ENCODE results near the gene GNL1. TPM values are rescaled to one million over a fixed set of nuclear protein-coding genes. Genes with fewer than 3 reads are reported as not detected.

GNL1 gene
- total RNA-seq, 1 donor from 2014 or later = 49.0 TPM

DNA sequence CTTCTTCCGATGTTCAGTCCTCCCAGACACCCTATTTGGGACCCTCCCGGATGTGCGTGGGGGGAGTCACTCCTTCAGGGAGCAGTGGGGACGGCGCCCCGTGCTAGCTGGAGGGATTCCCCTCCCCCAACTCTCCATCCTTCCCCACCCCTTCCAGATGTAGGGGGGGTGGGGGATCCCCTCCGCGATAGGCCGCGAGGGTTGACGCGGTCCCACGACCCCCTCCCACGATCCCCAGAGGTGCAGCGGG is 548 bp downstream of the GNL1 start:
- Mint-ChIP-seq H3K27me3 (ENCODE audit: low read depth, unreplicated experiment) (no peaks in the 10 kb centered on the region), H3K4me3 (ENCODE audit: unreplicated experiment) (peak overlapping the region; percentile 97), H3K36me3 (ENCODE audit: low read depth, unreplicated experiment) (peaks cover 19% of the 10 kb centered on the region), H3K27ac (ENCODE audit: unreplicated experiment) (peak overlapping the region; percentile 99), H3K9me3 (ENCODE audit: unreplicated experiment) (no peaks in the 10 kb centered on the region), H3K4me1 (ENCODE audit: low read depth, unreplicated experiment) (peaks cover 9% of the 10 kb centered on the region)
- Histone ChIP-seq H2AFZ (ENCODE audit: low read depth, low read length) (peak overlapping the region; percentile 90), H4K20me1 (ENCODE audit: insufficient read depth, low read length) (peaks cover 18% of the 10 kb centered on the region), H3K4me3 (ENCODE audit: insufficient read depth, low read depth, low read length) (peak overlapping the region; percentile 88), H3K36me3 (ENCODE audit: insufficient read depth, low read length) (peaks cover 14% of the 10 kb centered on the region), H3K9me3 (ENCODE audit: insufficient read depth, low read depth, low read length) (no peaks in the 10 kb centered on the region), H3K4me2 (ENCODE audit: low read length) (peak overlapping the region; percentile 97), H3K9ac (ENCODE audit: low read length) (peak overlapping the region; percentile 93), H3K27ac (ENCODE audit: low read depth, low read length) (peak overlapping the region; percentile 90), H3K79me2 (ENCODE audit: insufficient read depth, low read length) (peaks cover 48% of the 10 kb centered on the region), H3K27me3 (ENCODE audit: insufficient read depth, low read length) (no peaks in the 10 kb centered on the region), H3K4me1 (ENCODE audit: insufficient read depth, low read length) (peaks cover 14% of the 10 kb centered on the region)
- FAIRE-seq = no peak
- TF ChIP-seq EZH2 (IDR thresholded peaks at IDR 0.05; ENCODE audit: insufficient read depth, low read length) = no peak
- TF ChIP-seq, protein P1, sequence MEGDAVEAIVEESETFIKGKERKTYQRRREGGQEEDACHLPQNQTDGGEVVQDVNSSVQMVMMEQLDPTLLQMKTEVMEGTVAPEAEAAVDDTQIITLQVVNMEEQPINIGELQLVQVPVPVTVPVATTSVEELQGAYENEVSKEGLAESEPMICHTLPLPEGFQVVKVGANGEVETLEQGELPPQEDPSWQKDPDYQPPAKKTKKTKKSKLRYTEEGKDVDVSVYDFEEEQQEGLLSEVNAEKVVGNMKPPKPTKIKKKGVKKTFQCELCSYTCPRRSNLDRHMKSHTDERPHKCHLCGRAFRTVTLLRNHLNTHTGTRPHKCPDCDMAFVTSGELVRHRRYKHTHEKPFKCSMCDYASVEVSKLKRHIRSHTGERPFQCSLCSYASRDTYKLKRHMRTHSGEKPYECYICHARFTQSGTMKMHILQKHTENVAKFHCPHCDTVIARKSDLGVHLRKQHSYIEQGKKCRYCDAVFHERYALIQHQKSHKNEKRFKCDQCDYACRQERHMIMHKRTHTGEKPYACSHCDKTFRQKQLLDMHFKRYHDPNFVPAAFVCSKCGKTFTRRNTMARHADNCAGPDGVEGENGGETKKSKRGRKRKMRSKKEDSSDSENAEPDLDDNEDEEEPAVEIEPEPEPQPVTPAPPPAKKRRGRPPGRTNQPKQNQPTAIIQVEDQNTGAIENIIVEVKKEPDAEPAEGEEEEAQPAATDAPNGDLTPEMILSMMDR (IDR thresholded peaks at IDR 0.05; ENCODE audit: insufficient read depth, low read depth, low read length) = no peak
- no peak for DNase-seq (ENCODE audit: low read depth)

DNA sequence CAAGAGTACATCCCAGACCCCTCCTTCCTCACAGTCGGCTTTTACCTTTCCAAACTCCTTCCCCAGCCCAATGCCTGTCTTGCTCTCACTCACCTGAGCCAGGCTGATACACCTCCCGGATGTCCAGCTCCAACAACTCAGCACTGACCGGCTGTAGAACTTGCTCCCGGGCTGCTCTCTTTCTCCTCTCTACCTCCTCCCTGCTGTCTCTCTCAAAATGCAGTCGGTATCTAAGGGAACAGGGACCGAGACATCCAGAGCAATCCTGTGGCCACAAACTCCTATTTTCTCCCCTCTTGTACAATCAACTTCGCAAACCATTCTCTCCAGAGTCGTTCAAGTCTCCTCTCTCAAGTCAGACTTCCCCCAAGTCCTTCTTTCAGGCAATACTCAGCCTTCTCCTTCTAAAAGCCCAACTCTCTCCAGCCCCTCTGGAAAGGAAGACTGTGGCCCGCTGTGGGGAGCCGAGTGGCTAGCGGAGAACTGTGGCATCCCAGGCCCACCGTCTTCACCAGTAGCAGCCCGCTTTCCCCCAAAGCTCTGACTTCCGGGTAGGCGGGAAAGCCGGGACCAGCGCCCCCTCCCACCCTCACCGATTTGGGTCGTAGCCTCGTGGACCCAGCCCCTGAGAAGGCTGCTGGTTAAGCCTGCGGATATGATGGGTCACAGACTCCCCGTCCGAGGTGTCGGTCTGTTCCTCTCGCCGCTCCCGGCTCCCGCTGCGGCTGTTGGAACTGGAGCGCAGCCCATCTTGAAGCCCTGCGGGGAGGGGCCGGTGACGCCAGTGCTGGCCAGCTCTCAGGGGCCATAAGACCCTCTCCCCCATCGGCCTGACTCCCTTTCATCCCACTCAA is 1.1 kb downstream of the GNL1 start:
- DNase-seq (ENCODE audit: low read depth) (peak; percentile 13), FAIRE-seq (no peak)
- TF ChIP-seq EZH2 (IDR thresholded peaks at IDR 0.05; ENCODE audit: insufficient read depth, low read length) = no peak
- TF ChIP-seq, protein P1 (IDR thresholded peaks at IDR 0.05; ENCODE audit: insufficient read depth, low read depth, low read length) = no peak
- Histone ChIP-seq H3K27me3 (ENCODE audit: insufficient read depth, low read length) (no peaks in the 10 kb centered on the region), H3K27ac (ENCODE audit: low read depth, low read length) (peak overlapping the region; percentile 90), H3K4me2 (ENCODE audit: low read length) (peak overlapping the region; percentile 97), H3K9me3 (ENCODE audit: insufficient read depth, low read depth, low read length) (no peaks in the 10 kb centered on the region), H4K20me1 (ENCODE audit: insufficient read depth, low read length) (peaks cover 18% of the 10 kb centered on the region), H3K9ac (ENCODE audit: low read length) (peak overlapping the region; percentile 93), H3K79me2 (ENCODE audit: insufficient read depth, low read length) (peaks cover 48% of the 10 kb centered on the region), H3K36me3 (ENCODE audit: insufficient read depth, low read length) (peaks cover 16% of the 10 kb centered on the region), H3K4me1 (ENCODE audit: insufficient read depth, low read length) (peaks cover 14% of the 10 kb centered on the region), H2AFZ (ENCODE audit: low read depth, low read length) (peak overlapping the region; percentile 90), H3K4me3 (ENCODE audit: insufficient read depth, low read depth, low read length) (peak overlapping the region; percentile 88)
- H3K4me3 Mint-ChIP-seq (ENCODE audit: unreplicated experiment) = peak overlapping the region; percentile 97
- H3K9me3 Mint-ChIP-seq (ENCODE audit: unreplicated experiment) = no peaks in the 10 kb centered on the region
- peaks cover 23% of the 10 kb centered on the region for H3K36me3 Mint-ChIP-seq (ENCODE audit: low read depth, unreplicated experiment)
- H3K27me3 Mint-ChIP-seq (ENCODE audit: low read depth, unreplicated experiment) = no peaks in the 10 kb centered on the region
- H3K27ac Mint-ChIP-seq (ENCODE audit: unreplicated experiment) = peak overlapping the region; percentile 70
- H3K4me1 Mint-ChIP-seq (ENCODE audit: low read depth, unreplicated experiment) = peaks cover 9% of the 10 kb centered on the region

DNA sequence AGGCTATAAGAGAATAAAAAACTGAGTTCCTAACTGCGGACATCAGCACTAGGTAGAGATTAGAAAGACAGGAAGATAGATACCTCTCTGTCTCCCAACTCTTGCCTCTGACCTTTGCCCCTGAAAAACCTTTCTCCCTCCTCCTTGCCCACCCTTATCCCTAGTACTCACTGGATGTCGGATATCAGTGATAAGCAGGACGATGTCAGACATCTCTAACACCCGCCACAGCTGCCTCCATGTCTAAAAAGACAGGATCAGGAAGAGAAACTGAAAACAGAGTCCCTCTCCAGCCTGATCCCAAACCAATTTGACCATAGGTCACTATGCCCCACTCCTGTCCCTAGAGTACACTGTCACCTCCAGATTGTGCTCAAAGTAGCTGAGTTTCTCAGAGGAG is 1.9 kb downstream of the GNL1 start:
- Histone ChIP-seq H3K79me2 (ENCODE audit: insufficient read depth, low read length) (peaks cover 43% of the 10 kb centered on the region), H3K27ac (ENCODE audit: low read depth, low read length) (no peak overlapping the region), H3K9me3 (ENCODE audit: insufficient read depth, low read depth, low read length) (no peaks in the 10 kb centered on the region), H4K20me1 (ENCODE audit: insufficient read depth, low read length) (peaks cover 19% of the 10 kb centered on the region), H3K4me3 (ENCODE audit: insufficient read depth, low read depth, low read length) (peak overlapping the region; percentile 88), H3K4me1 (ENCODE audit: insufficient read depth, low read length) (peaks cover 14% of the 10 kb centered on the region), H3K36me3 (ENCODE audit: insufficient read depth, low read length) (peaks cover 18% of the 10 kb centered on the region), H3K27me3 (ENCODE audit: insufficient read depth, low read length) (no peaks in the 10 kb centered on the region), H3K4me2 (ENCODE audit: low read length) (peak overlapping the region; percentile 97), H3K9ac (ENCODE audit: low read length) (peak overlapping the region; percentile 93), H2AFZ (ENCODE audit: low read depth, low read length) (no peak overlapping the region)
- Mint-ChIP-seq H3K4me3 (ENCODE audit: unreplicated experiment) (peak overlapping the region; percentile 97), H3K9me3 (ENCODE audit: unreplicated experiment) (no peaks in the 10 kb centered on the region), H3K36me3 (ENCODE audit: low read depth, unreplicated experiment) (peaks cover 25% of the 10 kb centered on the region), H3K4me1 (ENCODE audit: low read depth, unreplicated experiment) (peaks cover 9% of the 10 kb centered on the region), H3K27me3 (ENCODE audit: low read depth, unreplicated experiment) (no peaks in the 10 kb centered on the region), H3K27ac (ENCODE audit: unreplicated experiment) (no peak overlapping the region)
- no peak for TF ChIP-seq EZH2 (IDR thresholded peaks at IDR 0.05; ENCODE audit: insufficient read depth, low read length)
- TF ChIP-seq, protein P1 (IDR thresholded peaks at IDR 0.05; ENCODE audit: insufficient read depth, low read depth, low read length) = no peak
- FAIRE-seq (no peak), DNase-seq (ENCODE audit: low read depth) (no peak)

All from astrocyte (in vitro differentiated cells and primary cell).